Measurements from ENCODE around the gene ACKR2.
A peak's percentile ranks its signal among the peaks of the same experiment; 100 is the strongest.

The ACKR2 gene

DNA sequence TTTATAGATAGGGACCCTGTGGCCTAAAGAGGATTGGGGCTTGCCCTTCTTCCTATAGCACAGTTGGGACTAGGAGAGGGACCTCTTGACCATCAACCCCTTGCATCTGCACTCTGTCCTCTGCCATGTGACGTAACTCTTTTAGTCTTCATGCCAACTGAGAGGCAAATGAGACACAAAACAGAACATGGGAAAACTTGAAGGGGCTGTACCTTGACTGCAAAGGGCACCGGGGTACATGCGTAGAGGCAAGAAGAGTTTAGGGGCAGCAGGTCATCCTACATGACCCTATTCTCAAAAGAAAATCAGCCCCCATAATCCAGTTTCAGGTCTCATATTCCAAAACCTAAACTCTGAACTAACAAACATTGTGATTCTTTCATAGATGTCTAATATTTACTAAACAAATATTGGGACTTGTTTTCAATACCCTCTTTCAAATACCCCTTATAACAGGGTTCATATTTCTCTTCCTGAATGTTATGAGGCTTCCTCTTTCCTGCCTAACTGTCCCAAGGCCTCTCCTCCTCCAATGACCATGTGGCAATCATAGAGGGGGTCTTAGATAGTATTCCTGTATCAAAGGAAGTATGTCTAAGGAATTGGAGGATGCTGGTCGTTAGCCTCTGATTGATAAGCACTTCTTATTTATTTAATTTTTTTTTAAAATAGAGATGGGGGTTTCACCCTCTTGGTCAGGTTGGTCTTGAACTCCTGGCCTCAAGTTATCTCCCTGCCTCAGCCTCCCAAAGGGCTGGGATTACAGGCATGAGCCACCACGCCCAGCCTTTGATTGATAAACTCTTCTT, 20.6 kb downstream of the ACKR2 start:
- no peak for TF ChIP-seq GATA1 (IDR thresholded peaks at IDR 0.05; ENCODE audit: low read depth, low read length)
- TF ChIP-seq POLR2A (IDR thresholded peaks at IDR 0.05; ENCODE audit: low read length), result no peak
- no peak for DNase-seq

DNA sequence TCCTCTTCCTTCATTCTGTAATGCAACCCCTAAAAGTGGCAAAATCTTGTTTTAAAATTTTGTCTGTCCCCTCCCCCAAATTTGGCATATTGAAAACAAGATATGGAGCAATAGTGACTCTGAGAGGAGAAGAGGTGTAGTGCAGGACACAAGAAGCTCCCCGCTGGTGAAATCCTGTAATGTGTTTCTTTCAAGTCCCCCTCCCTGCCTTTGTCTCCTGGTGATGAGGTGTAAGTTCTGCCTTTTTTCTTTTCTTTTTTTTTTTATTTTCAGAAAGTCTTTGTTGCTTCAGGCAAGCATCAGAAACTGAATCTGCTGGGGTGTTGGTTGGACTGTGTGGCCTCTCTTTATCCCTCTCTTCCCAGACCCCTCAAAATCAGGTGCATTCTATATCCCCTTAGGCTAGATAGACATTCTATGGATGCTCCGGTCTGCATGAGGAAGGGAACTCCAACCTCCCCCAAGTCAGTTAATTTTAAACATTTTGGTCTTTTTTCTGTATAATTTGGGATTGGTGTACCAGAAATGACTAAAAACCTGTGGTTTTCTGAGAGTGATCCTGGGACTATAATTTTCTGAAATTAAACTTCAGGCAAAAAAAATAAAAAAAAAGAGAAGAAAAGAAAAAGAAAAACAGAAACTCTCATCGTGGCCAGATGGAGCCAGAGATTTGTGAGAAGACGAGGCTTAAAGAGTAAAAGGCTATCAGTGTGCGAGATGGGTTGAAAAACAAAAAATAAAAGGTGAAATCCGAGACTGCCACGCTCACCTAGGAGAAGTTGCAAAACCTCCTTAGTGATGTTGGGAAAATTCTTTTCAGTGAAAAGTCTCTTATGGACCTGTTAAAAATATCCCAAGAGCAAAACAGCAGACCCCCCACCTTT, 21.4 kb downstream of the ACKR2 start:
- TF ChIP-seq GATA1 (IDR thresholded peaks at IDR 0.05; ENCODE audit: low read depth, low read length) (no peak), POLR2A (IDR thresholded peaks at IDR 0.05; ENCODE audit: low read length) (no peak)
- peak; percentile 79 to 80 for DNase-seq

- peak; percentile 84 to 91 for DNase-seq
- no peak for TF ChIP-seq GATA1 (IDR thresholded peaks at IDR 0.05; ENCODE audit: low read depth, low read length)
- no peak for TF ChIP-seq POLR2A (IDR thresholded peaks at IDR 0.05; ENCODE audit: low read length)
Measured at GRCh38 chr3:42831321-42831713, 22.1 kb downstream of the ACKR2 start.

DNA sequence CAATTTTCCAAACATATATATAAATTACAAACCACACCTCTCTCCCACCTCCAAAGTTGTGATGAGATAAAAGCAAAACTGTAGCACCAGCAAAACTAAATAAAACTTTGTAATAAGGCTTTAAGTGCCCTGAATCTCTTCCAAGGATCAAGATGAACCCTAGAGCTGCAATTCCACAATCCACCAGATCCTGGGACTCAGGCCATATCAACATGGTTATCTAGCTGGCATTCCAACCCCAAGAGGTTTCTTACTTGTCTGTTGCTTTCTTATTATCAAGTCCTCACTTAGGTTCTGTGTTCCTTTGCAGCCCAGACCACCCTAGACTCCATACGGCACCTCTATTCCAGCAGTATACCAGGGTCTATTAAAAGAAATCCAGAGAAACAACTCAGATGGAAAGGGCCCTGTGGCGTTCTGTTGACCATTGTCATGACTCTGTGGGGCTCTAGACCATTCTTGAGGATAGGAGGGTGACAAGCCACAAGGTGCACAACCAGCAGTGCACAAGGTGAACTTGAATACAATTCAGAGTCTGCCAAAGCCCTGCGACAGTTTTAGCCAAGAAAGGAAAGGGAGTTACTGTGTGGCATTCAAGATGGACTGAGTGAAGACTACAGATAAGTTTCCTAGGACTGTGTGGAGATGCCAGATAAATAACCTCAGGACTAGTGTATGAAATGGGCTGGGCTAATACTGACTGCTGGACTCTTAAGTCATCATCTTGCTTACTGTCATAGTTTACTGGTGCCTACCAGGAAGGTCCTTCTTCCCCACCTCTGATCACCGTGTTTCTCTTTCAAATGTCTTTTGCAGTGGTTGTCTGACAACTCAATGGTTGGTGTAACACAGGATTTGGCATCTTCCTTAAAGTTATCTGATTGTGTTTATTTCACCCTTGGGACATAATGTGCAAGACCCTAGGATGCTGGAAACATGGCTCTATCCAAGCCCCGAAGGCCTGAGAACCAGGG, 27.2 kb downstream of the ACKR2 start:
- TF ChIP-seq GATA1 (IDR thresholded peaks at IDR 0.05; ENCODE audit: low read depth, low read length), result peak; percentile 95
- peak; percentile 56 for TF ChIP-seq POLR2A (IDR thresholded peaks at IDR 0.05; ENCODE audit: low read length)
- peak; percentile 93 to 99 for DNase-seq

DNA sequence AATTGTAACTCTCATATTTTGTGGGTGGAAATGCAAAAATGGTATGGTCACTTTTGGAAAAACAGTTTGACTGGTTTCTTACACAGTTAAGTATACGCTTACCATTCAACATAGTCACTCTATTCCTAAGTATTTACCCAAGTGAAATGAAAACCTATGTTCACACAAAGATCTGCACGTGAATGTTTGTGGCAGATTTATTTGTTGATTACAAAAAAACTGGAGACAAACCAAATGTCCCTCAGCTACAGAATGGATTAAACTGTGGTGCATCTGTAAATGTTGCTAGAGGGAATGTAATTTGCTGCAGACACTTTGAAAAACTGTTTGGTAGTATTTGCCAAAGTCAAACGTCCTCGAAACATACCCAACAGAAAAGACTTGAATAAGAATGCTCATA, 29.3 kb downstream of the ACKR2 start:
- TF ChIP-seq POLR2A (IDR thresholded peaks at IDR 0.05; ENCODE audit: low read length), result no peak
- no peak for TF ChIP-seq GATA1 (IDR thresholded peaks at IDR 0.05; ENCODE audit: low read depth, low read length)
- no peak for DNase-seq

GRCh38 chr3:42839616-42840015, 30.4 kb downstream of the ACKR2 start:
- peak; percentile 86 to 87 for DNase-seq
- no peak for TF ChIP-seq POLR2A (IDR thresholded peaks at IDR 0.05; ENCODE audit: low read length)
- no peak for TF ChIP-seq GATA1 (IDR thresholded peaks at IDR 0.05; ENCODE audit: low read depth, low read length)

- DNase-seq, result no peak
- TF ChIP-seq POLR2A (IDR thresholded peaks at IDR 0.05; ENCODE audit: low read length), result no peak
- TF ChIP-seq GATA1 (IDR thresholded peaks at IDR 0.05; ENCODE audit: low read depth, low read length), result no peak
Measured at GRCh38 chr3:42841332-42841731, 32.1 kb downstream of the ACKR2 start.

- no peak for TF ChIP-seq POLR2A (IDR thresholded peaks at IDR 0.05; ENCODE audit: low read length)
- no peak for TF ChIP-seq GATA1 (IDR thresholded peaks at IDR 0.05; ENCODE audit: low read depth, low read length)
- no peak for DNase-seq
Measured at GRCh38 chr3:42843713-42844411, 34.6 kb downstream of the ACKR2 start.

DNA sequence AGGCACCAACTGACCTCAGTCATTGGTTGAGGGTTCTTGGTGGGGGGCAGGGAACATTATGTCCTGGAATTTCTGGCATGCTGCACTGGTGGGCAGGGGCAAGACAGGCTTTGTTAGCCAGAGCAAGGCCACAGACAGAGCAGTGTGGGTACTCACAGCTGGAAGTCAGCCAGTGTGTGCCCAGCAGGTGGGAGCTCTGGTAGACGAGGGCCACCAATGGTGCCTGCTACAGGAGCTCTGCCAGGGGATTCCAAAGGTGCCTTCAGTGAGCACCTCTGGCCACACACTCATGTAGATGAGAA, 35.1 kb downstream of the ACKR2 start:
- no peak for TF ChIP-seq POLR2A (IDR thresholded peaks at IDR 0.05; ENCODE audit: low read length)
- no peak for TF ChIP-seq GATA1 (IDR thresholded peaks at IDR 0.05; ENCODE audit: low read depth, low read length)
- no peak for DNase-seq

DNA sequence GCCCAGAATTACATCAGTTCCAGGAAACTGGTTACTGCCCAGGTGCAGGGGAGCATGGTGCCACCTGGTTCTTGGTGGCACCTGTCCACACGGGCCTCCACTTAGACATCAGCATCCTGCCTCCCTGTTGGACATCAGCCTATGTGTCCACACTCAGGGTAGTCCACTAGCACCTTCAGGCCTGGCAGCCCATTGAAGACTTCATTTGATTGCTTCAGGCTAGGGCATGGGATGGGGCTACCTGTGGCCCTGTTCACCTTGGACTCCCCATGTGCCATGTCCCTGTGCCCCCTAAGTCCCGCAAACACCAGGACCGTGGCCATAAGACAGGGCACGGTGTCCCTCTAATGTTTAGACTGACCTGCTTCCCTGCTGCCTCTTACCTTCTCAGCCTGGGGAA, 35.6 kb downstream of the ACKR2 start:
- TF ChIP-seq GATA1 (IDR thresholded peaks at IDR 0.05; ENCODE audit: low read depth, low read length), result no peak
- TF ChIP-seq POLR2A (IDR thresholded peaks at IDR 0.05; ENCODE audit: low read length), result no peak
- DNase-seq, result no peak

DNA sequence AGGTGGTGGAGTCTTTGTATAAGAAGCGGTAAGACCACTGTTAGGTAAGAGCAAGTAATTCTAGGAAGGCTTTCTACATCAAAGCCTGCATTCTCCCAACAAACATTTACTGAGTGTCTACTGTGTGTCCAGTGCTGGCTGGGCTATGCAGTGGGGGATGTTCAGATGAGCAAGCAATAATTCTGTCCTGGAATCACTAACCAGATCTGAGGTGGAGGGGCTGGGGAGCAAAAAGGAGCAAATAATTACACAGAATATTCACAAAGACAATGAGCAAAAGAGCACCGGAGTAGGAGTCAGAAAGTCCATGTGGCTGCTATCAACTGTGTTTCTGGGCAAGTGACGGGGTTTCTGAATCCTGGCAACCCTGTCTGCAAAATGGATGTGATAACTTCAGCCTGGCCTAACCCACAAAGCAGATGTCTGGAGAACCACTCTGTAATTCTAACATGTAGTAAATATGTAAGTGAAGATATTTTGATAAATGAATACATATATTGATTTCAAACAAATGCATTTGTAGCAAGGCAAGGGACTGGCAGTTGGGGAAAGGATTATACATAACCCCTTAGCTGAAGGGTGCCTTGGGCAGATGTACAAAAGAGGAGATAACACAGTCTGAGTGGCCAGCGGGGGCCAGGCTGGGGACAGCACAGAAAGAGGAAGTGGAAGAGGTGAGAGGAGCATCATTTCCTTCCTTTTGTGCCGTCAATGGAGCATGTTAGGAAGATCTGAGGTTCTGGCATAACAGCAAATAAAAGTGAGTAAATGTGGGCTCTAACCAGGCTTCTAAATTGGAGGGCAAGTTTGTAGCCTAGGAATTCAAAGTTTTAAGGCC, 37.7 kb downstream of the ACKR2 start:
- peak; percentile 56 to 61 for DNase-seq
- TF ChIP-seq GATA1 (IDR thresholded peaks at IDR 0.05; ENCODE audit: low read depth, low read length) (no peak), POLR2A (IDR thresholded peaks at IDR 0.05; ENCODE audit: low read length) (no peak)

- DNase-seq, result no peak
- no peak for TF ChIP-seq GATA1 (IDR thresholded peaks at IDR 0.05; ENCODE audit: low read depth, low read length)
- no peak for TF ChIP-seq POLR2A (IDR thresholded peaks at IDR 0.05; ENCODE audit: low read length)
Measured at GRCh38 chr3:42847731-42848130, 38.5 kb downstream of the ACKR2 start.

All from erythroblast (primary cell).